GM12872 (cell line): Measurements from ENCODE around the gene VIP.

Experiments used
- TF ChIP-seq, protein P1 (sequence below): IDR thresholded peaks from 3 replicates; pipeline ENCODE4 v1.5.1; 2011; ENCODE audit warnings: low read depth, mild to moderate bottlenecking, low read length, moderate library complexity; ENCODE audit not compliant: insufficient read depth

VIP gene

GRCh38 chr6:152748843-152749242, 1.8 kb upstream of the VIP start:
- TF ChIP-seq, protein P1, sequence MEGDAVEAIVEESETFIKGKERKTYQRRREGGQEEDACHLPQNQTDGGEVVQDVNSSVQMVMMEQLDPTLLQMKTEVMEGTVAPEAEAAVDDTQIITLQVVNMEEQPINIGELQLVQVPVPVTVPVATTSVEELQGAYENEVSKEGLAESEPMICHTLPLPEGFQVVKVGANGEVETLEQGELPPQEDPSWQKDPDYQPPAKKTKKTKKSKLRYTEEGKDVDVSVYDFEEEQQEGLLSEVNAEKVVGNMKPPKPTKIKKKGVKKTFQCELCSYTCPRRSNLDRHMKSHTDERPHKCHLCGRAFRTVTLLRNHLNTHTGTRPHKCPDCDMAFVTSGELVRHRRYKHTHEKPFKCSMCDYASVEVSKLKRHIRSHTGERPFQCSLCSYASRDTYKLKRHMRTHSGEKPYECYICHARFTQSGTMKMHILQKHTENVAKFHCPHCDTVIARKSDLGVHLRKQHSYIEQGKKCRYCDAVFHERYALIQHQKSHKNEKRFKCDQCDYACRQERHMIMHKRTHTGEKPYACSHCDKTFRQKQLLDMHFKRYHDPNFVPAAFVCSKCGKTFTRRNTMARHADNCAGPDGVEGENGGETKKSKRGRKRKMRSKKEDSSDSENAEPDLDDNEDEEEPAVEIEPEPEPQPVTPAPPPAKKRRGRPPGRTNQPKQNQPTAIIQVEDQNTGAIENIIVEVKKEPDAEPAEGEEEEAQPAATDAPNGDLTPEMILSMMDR, result no peak

- TF ChIP-seq, protein P1, result no peak
Measured at GRCh38 chr6:152749336-152749735, 1.3 kb upstream of the VIP start.

GRCh38 chr6:152765331-152765730, 14.7 kb downstream of the VIP start:
- TF ChIP-seq, protein P1, result no peak

DNA sequence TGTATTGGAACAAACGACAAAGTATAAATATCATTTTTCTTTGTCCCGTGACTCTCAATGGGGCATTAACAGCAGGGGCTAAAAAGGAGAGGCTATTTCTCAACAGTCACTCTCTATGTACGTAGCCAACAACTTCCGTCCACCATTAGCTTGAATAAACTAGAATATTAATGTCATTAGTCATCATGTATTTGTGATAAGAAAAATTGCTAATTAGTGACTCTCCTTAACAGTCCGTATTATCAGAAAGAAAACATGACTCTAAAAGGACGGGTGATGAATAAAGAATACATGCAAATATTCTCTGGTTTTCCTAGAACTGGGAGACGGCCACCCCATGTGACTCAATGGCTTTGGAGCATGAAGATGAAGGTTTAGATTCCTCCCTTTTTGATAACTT, 18.6 kb downstream of the VIP start:
- TF ChIP-seq, protein P1, result no peak

DNA sequence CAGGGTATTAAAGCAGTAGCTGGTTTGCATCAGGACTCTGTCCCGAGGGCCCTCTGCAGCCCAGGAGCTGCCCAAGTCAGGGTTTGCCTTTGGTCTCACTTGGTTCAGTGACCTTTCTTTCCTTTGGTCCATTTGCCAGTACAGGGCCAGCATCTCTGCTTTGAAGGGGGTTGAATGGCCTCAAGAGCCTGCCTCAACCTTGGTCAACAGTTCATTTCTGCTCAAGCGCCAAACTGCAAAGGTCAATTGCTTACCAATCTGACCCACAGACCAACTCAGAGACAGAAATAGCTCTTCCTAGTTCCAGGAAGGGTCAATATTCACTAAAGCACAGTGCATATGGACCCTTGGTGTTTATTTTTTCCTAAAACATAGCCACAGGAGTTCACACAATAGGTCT, 19.4 kb downstream of the VIP start:
- TF ChIP-seq, protein P1, result no peak

DNA sequence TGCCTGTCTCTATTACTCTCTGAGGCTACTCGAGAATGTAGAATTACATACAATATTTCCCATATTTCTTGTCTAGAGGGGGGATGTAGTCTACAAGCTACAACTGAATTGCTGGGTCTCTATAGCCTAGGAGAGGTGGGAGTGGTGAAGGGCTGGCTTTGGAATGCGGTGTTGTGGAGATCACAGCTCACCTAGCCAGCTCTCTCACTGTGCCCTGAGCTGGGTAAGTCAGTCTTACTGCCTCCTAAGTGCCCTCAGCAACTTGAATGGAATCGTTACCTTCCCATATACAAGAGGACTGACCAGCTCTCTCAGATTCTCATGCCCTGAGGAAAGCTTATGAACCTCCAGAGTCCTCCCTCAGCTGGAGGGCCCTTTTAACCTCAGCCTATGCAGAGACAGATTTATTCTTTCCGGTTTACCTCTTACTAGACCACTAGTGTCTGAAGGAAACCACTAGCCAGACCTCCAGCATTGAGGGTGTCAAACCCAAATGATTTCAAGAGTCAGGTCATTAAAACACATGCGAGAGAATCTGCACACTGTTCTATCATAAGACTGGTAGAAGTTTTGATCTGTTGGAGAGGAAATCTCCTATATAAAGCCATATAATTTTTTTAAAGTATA, 20.6 kb downstream of the VIP start:
- TF ChIP-seq, protein P1, result no peak

DNA sequence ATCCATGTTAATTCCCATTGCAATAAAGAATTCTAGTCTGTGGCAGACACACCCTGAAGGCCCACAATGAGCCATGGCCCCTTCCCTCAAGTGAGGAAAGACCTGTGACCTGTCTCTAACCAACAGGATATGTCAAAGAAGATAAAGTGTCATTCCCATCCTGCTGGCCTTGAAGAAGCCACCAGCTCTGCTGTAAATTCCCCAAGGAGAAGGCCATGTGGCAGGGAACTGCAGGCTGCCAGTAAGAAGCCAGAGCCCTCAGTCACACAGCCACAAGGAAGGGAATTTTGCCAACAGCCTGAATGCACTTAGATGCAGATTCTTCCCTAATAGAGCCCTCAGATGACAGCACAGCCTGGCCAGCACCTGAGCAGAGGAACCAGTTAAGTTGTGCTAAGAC, 24.8 kb downstream of the VIP start:
- TF ChIP-seq, protein P1, result no peak
